Left lung (tissue), 10 donors: ENCODE results near the gene TTC14. TPM values are rescaled to one million over a fixed set of nuclear protein-coding genes. Genes with fewer than 3 reads are reported as not detected.

Experiments
- ATAC-seq: fragments of 200-7000 bp; cut with Tn5 transposase; one replicate; pipeline ENCODE4 v1.9.1; 2020; ENCODE audit warnings: moderate library complexity
- DNase-seq, 4 donors: peaks; one replicate each; pipeline ENCODE4 v3.0.0-alpha.2; 2013 to 2020
- H3K27ac ChIP-seq, 2 donors: fragments of 200-600 bp; sonication (generic) in 1 of 2; one replicate each; pipeline versions ENCODE4 v1.5.0 to v1.8.0; 2020 to 2021
- H3K27me3 ChIP-seq, 2 donors: fragments of 200-600 bp; sonication (generic) in 1 of 2; one replicate each; pipeline versions ENCODE4 v1.5.0 to v1.8.0; 2020 to 2021
- H3K36me3 ChIP-seq, 2 donors: fragments of 200-600 bp; sonication (generic) in 1 of 2; one replicate each; pipeline versions ENCODE4 v1.5.0 to v1.8.0; 2020 to 2021
- H3K4me1 ChIP-seq, 2 donors: fragments of 200-600 bp; one replicate each; pipeline ENCODE4 v1.8.0; 2021
- H3K4me3 ChIP-seq, 2 donors: fragments of 200-600 bp; sonication (generic) in 1 of 2; one replicate each; pipeline versions ENCODE4 v1.5.0 to v1.8.0; 2020 to 2021; ENCODE audit warnings: mild to moderate bottlenecking in 1 of 2
- H3K9me3 ChIP-seq, 2 donors: fragments of 200-600 bp; sonication (generic) in 1 of 2; one replicate each; pipeline versions ENCODE4 v1.5.0 to v1.8.0; 2020 to 2021
- CTCF ChIP-seq, 2 donors: fragments of 200-600 bp; sonication (generic) in 1 of 2; IDR thresholded peaks; one replicate each; pipeline versions ENCODE4 v1.5.0 to v1.8.0; 2021; ENCODE audit warnings: antibody characterized with exemption in 2 of 2
- intact Hi-C, 2 donors: fragments of 100-400 bp; cut with DNase I; formaldehyde crosslinking; loops; one replicate each; pipeline versions ENCODE4 v1.11.2 to v1.14.2; 2022
- polyA plus RNA-seq, 6 donors: library from polyadenylated mRNA; unstranded; fragments of 120-200 nt; gene quantifications; one replicate each; pipeline ENCODE4 v1.2.1, GENCODE V29; 2013; ENCODE audit not compliant: insufficient read length in 6 of 6
- total RNA-seq, 2 donors: library from RNA; stranded (reverse); fragmentation: NEBNext Ultra II Directional; extraction: Animal tissue kit (Norgen Biotek cat#: 25700); gene quantifications; one replicate each; pipeline ENCODE4 v1.2.1, GENCODE V29; 2021
- donor health status: DM: no; HTN: yes; CAD: no.
- donor health status: DM: no; HTN: no; CAD: no.

TTC14 gene
- total and polyA plus RNA-seq, 8 donors = 39.5 to 149 (median 114) TPM

GRCh38 chr3:180594631-180595558, 7.1 kb upstream of the TTC14 start:
- no peak overlapping the region for H3K4me3 ChIP-seq
- H3K36me3 ChIP-seq = no peaks in the 10 kb centered on the region
- peak in 1 of 4 donors; percentile 2 for DNase-seq
- H3K9me3 ChIP-seq = no peaks in the 10 kb centered on the region
- H3K27me3 ChIP-seq = peaks cover 0 to 41% of the 10 kb centered on the region in 2 donors
- intact Hi-C loops = no loop called here
- no peaks in the 10 kb centered on the region for H3K4me1 ChIP-seq
- ATAC-seq = no peak
- TF ChIP-seq CTCF (IDR thresholded peaks at IDR 0.05) = no peak
- H3K27ac ChIP-seq = no peak overlapping the region

GRCh38 chr3:180595559-180595935, 6.4 kb upstream of the TTC14 start:
- Histone ChIP-seq H3K27ac (no peak overlapping the region), H3K9me3 (no peaks in the 10 kb centered on the region), H3K4me1 (no peaks in the 10 kb centered on the region), H3K36me3 (no peaks in the 10 kb centered on the region), H3K4me3 (no peak overlapping the region), H3K27me3 (peaks cover 0 to 35% of the 10 kb centered on the region in 2 donors)
- DNase-seq (no peak), ATAC-seq (no peak)
- intact Hi-C loops = no loop called here
- no peak for TF ChIP-seq CTCF (IDR thresholded peaks at IDR 0.05)

GRCh38 chr3:180600473-180600872, 1.5 kb upstream of the TTC14 start:
- H3K36me3 ChIP-seq = peaks cover 0 to 17% of the 10 kb centered on the region in 2 donors

GRCh38 chr3:180611006-180611405, 9.0 kb downstream of the TTC14 start:
- TF ChIP-seq CTCF (IDR thresholded peaks at IDR 0.05) = no peak
- Histone ChIP-seq H3K27ac (no peak overlapping the region), H3K9me3 (no peaks in the 10 kb centered on the region), H3K4me3 (no peak overlapping the region), H3K36me3 (peaks cover 3 to 80% of the 10 kb centered on the region in 2 donors), H3K4me1 (no peaks in the 10 kb centered on the region), H3K27me3 (no peaks in the 10 kb centered on the region)
- intact Hi-C loops = no loop called here
- no peak for DNase-seq
- ATAC-seq = no peak

More at GRCh38 chr3:180600473-180600872, 1.5 kb upstream of the TTC14 start:
- no peak overlapping the region for H3K27ac ChIP-seq
- H3K9me3 ChIP-seq = no peaks in the 10 kb centered on the region
- intact Hi-C loops = no loop called here
- H3K4me1 ChIP-seq = peaks cover 12 to 19% of the 10 kb centered on the region in 2 donors
- no peak for TF ChIP-seq CTCF (IDR thresholded peaks at IDR 0.05)
- peak in 1 of 4 donors; percentile 53 for DNase-seq
- ATAC-seq = no peak
- H3K4me3 ChIP-seq = no peak overlapping the region
- peaks cover 0 to 19% of the 10 kb centered on the region in 2 donors for H3K27me3 ChIP-seq

- no peak for ATAC-seq
- Histone ChIP-seq H3K27ac (no peak overlapping the region), H3K9me3 (no peaks in the 10 kb centered on the region), H3K36me3 (peaks cover 0 to 67% of the 10 kb centered on the region in 2 donors), H3K4me1 (no peaks in the 10 kb centered on the region), H3K4me3 (no peak overlapping the region), H3K27me3 (no peaks in the 10 kb centered on the region)
- no peak for DNase-seq
- intact Hi-C loops = no loop called here
- no peak for TF ChIP-seq CTCF (IDR thresholded peaks at IDR 0.05)
Measured at GRCh38 chr3:180612364-180612763, 10.4 kb downstream of the TTC14 start.
